ENCODE results near the gene AOPEP.

AOPEP gene

DNA sequence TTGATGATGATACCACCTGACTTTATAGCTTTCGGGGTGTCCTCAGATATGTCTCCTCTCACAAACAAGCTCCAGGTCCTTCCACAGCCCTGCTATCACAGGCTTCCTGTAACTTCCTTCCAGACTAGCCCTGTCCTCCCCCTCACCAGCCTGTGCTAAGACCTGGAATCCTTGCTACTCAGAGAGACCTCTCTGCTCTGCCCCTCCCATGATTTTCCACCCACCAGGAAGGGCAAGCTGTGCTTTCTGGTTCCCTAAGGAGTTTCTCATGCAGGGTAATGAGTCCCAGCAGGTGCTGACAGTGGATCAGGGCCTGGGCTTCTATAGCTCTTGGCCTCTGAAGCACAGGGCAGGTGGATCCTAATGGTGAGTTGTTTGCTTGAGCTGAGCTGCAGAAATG lies 86.9 kb downstream of the AOPEP start:
- Histone ChIP-seq H3K9me3 (ENCODE audit: control insufficient read depth, insufficient read depth, low read depth, low read length) (no peaks in the 10 kb centered on the region), H3K4me3 (ENCODE audit: low read depth, low read length) (no peak overlapping the region), H3K4me1 (ENCODE audit: control insufficient read depth, insufficient read depth, low read length) (no peaks in the 10 kb centered on the region), H3K36me3 (ENCODE audit: control insufficient read depth in 2 of 2, insufficient read depth in 1 of 2, low read length in 2 of 2) (peaks cover 0 to 4% of the 10 kb centered on the region in 2 experiments; a peak in 1 of 3 replicates), H3K27ac (ENCODE audit: extremely low read depth, low read depth, low read length) (no peak overlapping the region)
- CTCF ChIA-PET: interaction anchor here (1.2 kb wide), 1 partner anchor 30 kb away, joined by 5 read pairs; no protein-coding TSS in a partner anchor
- POLR2A ChIA-PET: interaction anchor here (0.9 kb wide), 1 partner anchor 8 kb away, joined by 3 read pairs; no protein-coding TSS in a partner anchor
- TF ChIP-seq ZIC2 (tag by site-specific recombination; IDR thresholded peaks at IDR 0.05): peak; percentile 82
- no peak for TF ChIP-seq KLF7 (tag by site-specific recombination; IDR thresholded peaks at IDR 0.05; ENCODE audit: borderline replicate concordance)
- no peak for TF ChIP-seq ZBTB1 (tag by site-specific recombination; IDR thresholded peaks at IDR 0.05)

DNA sequence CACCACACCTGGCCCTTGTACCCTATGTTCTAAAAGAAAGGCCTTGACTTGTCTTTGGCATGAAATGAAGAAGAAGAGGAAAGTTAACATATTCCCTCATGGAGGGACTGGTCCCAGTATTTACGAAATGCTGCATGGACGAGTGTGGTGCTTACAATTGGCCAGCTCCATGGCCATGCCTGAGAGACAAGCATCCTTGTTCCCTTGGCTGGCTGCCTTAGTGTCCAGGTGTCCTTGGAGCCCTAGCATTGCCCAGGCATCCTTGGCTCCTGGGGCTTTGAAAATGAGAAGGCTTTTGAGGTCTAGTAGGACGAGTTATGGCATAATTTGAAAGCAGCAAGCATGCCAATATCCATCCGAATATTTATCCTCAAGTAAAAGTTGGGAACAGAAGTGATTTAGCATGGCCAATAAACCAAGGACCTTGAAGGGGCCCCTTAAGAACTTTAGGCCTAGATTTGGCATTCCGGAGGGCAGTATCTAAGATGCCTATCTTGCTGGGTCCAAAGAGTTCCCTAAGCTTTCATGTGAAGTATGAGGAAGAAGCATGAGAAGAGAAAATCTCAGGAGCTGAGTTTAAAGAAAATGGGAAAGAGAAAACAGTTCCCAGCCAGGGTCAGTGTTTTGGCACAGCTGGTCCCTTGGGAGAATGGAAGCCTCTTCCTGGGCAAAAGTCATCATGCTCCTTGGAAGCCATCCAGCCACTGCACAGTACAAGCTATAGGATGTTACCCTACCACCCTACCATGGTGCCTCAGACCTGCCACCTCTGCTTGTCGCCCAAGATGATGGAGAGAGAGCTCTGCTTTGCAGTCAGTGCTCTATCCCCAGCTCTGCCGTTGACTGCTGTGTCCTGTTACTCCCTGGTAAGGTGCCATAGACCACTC lies 91.0 kb downstream of the AOPEP start:
- Histone ChIP-seq H3K36me3 (ENCODE audit: control insufficient read depth in 2 of 2, insufficient read depth in 1 of 2, low read length in 2 of 2) (no peaks in the 10 kb centered on the region), H3K4me1 (ENCODE audit: control insufficient read depth, insufficient read depth, low read length) (peaks cover 5% of the 10 kb centered on the region; the same call in 1 of the 2 replicates), H3K9me3 (ENCODE audit: control insufficient read depth, insufficient read depth, low read depth, low read length) (no peaks in the 10 kb centered on the region), H3K27ac (ENCODE audit: extremely low read depth, low read depth, low read length) (no peak overlapping the region), H3K4me3 (ENCODE audit: low read depth, low read length) (no peak overlapping the region)
- no peak for TF ChIP-seq ZNF621 (tag by site-specific recombination; IDR thresholded peaks at IDR 0.05)
- TF ChIP-seq ZNF416 (tag by site-specific recombination; IDR thresholded peaks at IDR 0.05): no peak
- TF ChIP-seq PRDM10 (tag by site-specific recombination; IDR thresholded peaks at IDR 0.05): no peak
- TF ChIP-seq, protein P1, sequence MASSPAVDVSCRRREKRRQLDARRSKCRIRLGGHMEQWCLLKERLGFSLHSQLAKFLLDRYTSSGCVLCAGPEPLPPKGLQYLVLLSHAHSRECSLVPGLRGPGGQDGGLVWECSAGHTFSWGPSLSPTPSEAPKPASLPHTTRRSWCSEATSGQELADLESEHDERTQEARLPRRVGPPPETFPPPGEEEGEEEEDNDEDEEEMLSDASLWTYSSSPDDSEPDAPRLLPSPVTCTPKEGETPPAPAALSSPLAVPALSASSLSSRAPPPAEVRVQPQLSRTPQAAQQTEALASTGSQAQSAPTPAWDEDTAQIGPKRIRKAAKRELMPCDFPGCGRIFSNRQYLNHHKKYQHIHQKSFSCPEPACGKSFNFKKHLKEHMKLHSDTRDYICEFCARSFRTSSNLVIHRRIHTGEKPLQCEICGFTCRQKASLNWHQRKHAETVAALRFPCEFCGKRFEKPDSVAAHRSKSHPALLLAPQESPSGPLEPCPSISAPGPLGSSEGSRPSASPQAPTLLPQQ (tag by site-specific recombination; IDR thresholded peaks at IDR 0.05): no peak
- TF ChIP-seq RBAK (tag by site-specific recombination; IDR thresholded peaks at IDR 0.05): no peak
- TF ChIP-seq ZNF623 (tag by site-specific recombination; IDR thresholded peaks at IDR 0.05): no peak
- POLR2A ChIA-PET: no interaction called here
- CTCF ChIA-PET: interaction anchor here (0.8 to 1.3 kb wide), 3 partner anchors 15 to 47 kb away, joined by 3 to 5 read pairs (median 3); no protein-coding TSS in a partner anchor

DNA sequence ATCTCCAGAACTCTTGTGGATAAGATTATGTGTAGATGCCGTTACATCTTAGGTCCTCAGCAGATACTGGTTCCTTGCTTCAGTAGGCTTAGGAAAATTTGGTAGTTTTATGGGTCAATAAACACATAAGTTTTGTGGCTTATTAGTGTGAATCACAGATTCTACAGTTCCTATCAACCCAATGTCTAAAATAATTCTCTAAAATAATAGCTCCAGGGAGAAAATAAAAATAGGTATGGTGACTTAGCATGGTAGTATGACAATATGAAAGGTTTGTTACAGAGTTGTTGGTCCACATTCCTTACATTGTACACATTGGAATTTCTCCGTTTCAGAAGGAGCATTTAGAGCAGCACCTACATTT lies 91.7 kb downstream of the AOPEP start:
- no peak overlapping the region for H3K27ac ChIP-seq (ENCODE audit: extremely low read depth, low read depth, low read length)
- POLR2A ChIA-PET: no interaction called here
- H3K4me3 ChIP-seq (ENCODE audit: low read depth, low read length): no peak overlapping the region
- CTCF ChIA-PET: interaction anchor here (0.7 to 1.3 kb wide), 5 partner anchors 14 to 313 kb away, joined by 3 to 5 read pairs (median 3); no protein-coding TSS in a partner anchor
- no peaks in the 10 kb centered on the region for H3K9me3 ChIP-seq (ENCODE audit: control insufficient read depth, insufficient read depth, low read depth, low read length)
- H3K36me3 ChIP-seq (ENCODE audit: control insufficient read depth in 2 of 2, insufficient read depth in 1 of 2, low read length in 2 of 2): no peaks in the 10 kb centered on the region
- peaks cover 5% of the 10 kb centered on the region; the same call in 1 of the 2 replicates for H3K4me1 ChIP-seq (ENCODE audit: control insufficient read depth, insufficient read depth, low read length)
- TF ChIP-seq PBX3 (CRISPR knock-in tag; IDR thresholded peaks at IDR 0.05) (no peak), ZEB2 (tag by site-specific recombination; IDR thresholded peaks at IDR 0.05) (no peak), ZNF561 (tag by site-specific recombination; IDR thresholded peaks at IDR 0.05; ENCODE audit: borderline replicate concordance) (no peak), ZNF792 (tag by site-specific recombination; IDR thresholded peaks at IDR 0.05) (no peak), GFI1B (tag by site-specific recombination; IDR thresholded peaks at IDR 0.05) (no peak), ZNF768 (tag by site-specific recombination; IDR thresholded peaks at IDR 0.05) (no peak), ZBTB11 (tag by site-specific recombination; conservative IDR thresholded peaks at IDR 0.05; ENCODE audit: low read depth) (no peak), ZNF658 (tag by site-specific recombination; IDR thresholded peaks at IDR 0.05) (no peak)
- TF ChIP-seq, protein P2, sequence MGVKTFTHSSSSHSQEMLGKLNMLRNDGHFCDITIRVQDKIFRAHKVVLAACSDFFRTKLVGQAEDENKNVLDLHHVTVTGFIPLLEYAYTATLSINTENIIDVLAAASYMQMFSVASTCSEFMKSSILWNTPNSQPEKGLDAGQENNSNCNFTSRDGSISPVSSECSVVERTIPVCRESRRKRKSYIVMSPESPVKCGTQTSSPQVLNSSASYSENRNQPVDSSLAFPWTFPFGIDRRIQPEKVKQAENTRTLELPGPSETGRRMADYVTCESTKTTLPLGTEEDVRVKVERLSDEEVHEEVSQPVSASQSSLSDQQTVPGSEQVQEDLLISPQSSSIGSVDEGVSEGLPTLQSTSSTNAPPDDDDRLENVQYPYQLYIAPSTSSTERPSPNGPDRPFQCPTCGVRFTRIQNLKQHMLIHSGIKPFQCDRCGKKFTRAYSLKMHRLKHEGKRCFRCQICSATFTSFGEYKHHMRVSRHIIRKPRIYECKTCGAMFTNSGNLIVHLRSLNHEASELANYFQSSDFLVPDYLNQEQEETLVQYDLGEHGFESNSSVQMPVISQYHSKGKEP (tag by site-specific recombination; IDR thresholded peaks at IDR 0.05): no peak

All from HEK293 (cell line).